Measurements from ENCODE around the gene TMEM196.

DNA sequence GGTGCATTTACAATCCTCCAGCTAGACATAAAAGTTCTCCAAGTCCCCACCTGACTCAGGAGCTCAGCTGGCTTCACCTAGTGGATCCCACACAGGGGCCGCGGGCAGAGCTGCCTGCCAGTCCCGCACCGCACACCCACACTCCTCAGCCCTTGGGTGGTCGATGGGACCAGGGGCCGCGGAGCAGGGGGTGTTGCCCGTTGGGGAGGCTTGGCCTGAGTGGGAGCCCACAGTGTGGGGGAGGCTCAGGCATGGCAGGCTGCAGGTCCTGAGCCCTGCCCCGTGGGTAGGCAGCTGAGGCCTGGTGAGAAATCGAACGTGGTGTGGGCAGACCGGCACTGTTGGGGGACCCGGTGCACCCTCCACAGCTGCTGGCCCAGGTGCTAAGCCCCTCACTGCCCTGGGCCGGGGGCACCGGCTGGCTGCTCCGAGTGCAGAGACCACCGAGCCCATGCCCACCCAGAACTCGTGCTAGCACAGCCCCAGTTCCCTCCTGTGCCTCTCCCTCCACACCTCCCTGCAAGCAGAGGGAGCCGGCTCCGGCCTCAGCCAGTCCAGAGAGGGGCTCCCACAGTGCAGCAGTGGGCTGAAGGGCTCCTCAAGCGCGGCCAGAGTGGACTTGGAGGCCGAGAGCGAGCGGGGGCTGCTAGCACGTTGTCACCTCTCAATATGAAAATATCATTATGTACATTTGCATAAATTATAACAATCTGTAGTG, 81.1 kb downstream of the TMEM196 start:
- TF ChIP-seq, protein P1, sequence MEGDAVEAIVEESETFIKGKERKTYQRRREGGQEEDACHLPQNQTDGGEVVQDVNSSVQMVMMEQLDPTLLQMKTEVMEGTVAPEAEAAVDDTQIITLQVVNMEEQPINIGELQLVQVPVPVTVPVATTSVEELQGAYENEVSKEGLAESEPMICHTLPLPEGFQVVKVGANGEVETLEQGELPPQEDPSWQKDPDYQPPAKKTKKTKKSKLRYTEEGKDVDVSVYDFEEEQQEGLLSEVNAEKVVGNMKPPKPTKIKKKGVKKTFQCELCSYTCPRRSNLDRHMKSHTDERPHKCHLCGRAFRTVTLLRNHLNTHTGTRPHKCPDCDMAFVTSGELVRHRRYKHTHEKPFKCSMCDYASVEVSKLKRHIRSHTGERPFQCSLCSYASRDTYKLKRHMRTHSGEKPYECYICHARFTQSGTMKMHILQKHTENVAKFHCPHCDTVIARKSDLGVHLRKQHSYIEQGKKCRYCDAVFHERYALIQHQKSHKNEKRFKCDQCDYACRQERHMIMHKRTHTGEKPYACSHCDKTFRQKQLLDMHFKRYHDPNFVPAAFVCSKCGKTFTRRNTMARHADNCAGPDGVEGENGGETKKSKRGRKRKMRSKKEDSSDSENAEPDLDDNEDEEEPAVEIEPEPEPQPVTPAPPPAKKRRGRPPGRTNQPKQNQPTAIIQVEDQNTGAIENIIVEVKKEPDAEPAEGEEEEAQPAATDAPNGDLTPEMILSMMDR (IDR thresholded peaks at IDR 0.05): no peak
- TF ChIP-seq EZH2 (IDR thresholded peaks at IDR 0.05; ENCODE audit: borderline replicate concordance, insufficient read depth, low read depth, low read length, poor library complexity, severe bottlenecking): no peak
